Ascending aorta (tissue), 2 donors: ENCODE measurements around the gene CHST11. TPM values are rescaled to one million over a fixed set of nuclear protein-coding genes. Genes with fewer than 3 reads are reported as not detected.

Source experiments
- DNase-seq, 2 donors: peaks; one replicate each; pipeline ENCODE4 v3.0.0-alpha.2; 2019; ENCODE audit warnings: low spot score in 2 of 2
- H3K27ac ChIP-seq, 2 donors: fragments of 200-600 bp; sonication (generic); one replicate each; pipeline ENCODE4 v1.5.1; 2016 to 2017; ENCODE audit warnings: mild to moderate bottlenecking in 1 of 2
- H3K27me3 ChIP-seq: fragments of 200-600 bp; sonication (generic); one replicate; pipeline ENCODE4 v1.5.1; 2017
- H3K36me3 ChIP-seq, 2 donors: fragments of 200-600 bp; sonication (generic); one replicate each; pipeline ENCODE4 v1.5.1; 2016
- H3K4me1 ChIP-seq, 2 donors: fragments of 200-600 bp; sonication (generic); one replicate each; pipeline ENCODE4 v1.5.1; 2016 to 2017; ENCODE audit warnings: mild to moderate bottlenecking in 1 of 2
- H3K4me3 ChIP-seq, 2 donors: fragments of 200-600 bp; sonication (generic); one replicate each; pipeline ENCODE4 v1.5.1; 2016 to 2017; ENCODE audit warnings: mild to moderate bottlenecking in 1 of 2
- H3K9me3 ChIP-seq, 2 donors: fragments of 200-600 bp; sonication (generic); one replicate each; pipeline ENCODE4 v1.5.1; 2016
- intact Hi-C: fragments of 100-400 bp; cut with DNase I; formaldehyde crosslinking; loops from one replicate; pipeline ENCODE4 v1.15.1; 2023
- total RNA-seq: library from RNA; depleted of rRNA; stranded (reverse); fragments of >200 nt; gene quantifications from one replicate; pipeline ENCODE4 v1.1.0, GENCODE V29; 2016
- TF ChIP-seq, protein P1 (sequence below), 3 experiments: fragments of 200-600 bp in 2 of 3; fragments of 450-650 bp in 1 of 3; sonication (generic) in 2 of 3; IDR thresholded peaks; one replicate each; pipeline ENCODE4 v1.5.1; 2016 to 2019; ENCODE audit warnings: antibody characterized with exemption in 3 of 3, mild to moderate bottlenecking in 1 of 3, moderate library complexity in 1 of 3

Gene CHST11
- total RNA-seq, 1 donor from 2014 or later: 63.2 TPM

DNA sequence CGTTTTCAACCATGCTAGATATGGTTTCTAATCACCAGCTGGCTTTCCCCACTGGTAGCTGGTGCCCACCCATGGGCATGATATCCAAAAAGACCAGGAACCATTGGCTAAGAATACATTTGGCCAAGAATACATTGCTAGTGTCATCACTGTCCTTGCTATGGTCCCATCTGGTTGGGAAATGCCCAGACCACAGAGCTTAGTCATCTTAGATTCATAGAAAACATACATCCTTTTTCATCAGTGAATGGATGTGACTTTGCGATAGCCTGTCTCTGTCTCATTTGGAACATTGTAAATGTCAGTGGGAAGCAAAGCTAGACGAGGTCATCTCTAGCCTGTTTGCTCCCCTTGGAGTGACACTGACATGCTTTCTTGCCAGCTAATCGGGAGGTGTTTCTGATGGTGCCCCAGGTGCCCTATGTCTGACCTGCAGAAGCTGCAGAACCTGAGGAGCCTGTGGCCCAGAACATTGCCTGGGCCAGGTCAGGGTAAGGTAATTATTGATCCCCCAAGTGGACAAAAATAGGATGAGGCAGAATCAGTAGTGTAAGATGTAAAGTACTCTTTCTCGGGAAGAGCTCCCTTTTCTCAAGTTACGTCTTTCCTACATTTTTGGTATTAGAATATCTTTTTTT lies 306.5 kb downstream of the CHST11 start:
- DNase-seq: no peak
- no peak overlapping the region for H3K27ac ChIP-seq
- TF ChIP-seq, protein P1, sequence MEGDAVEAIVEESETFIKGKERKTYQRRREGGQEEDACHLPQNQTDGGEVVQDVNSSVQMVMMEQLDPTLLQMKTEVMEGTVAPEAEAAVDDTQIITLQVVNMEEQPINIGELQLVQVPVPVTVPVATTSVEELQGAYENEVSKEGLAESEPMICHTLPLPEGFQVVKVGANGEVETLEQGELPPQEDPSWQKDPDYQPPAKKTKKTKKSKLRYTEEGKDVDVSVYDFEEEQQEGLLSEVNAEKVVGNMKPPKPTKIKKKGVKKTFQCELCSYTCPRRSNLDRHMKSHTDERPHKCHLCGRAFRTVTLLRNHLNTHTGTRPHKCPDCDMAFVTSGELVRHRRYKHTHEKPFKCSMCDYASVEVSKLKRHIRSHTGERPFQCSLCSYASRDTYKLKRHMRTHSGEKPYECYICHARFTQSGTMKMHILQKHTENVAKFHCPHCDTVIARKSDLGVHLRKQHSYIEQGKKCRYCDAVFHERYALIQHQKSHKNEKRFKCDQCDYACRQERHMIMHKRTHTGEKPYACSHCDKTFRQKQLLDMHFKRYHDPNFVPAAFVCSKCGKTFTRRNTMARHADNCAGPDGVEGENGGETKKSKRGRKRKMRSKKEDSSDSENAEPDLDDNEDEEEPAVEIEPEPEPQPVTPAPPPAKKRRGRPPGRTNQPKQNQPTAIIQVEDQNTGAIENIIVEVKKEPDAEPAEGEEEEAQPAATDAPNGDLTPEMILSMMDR (IDR thresholded peaks at IDR 0.05): no peak
- no peak overlapping the region for H3K4me3 ChIP-seq
- H3K27me3 ChIP-seq: no peaks in the 10 kb centered on the region
- intact Hi-C loops: no loop called here
- H3K9me3 ChIP-seq: no peaks in the 10 kb centered on the region
- no peaks in the 10 kb centered on the region for H3K36me3 ChIP-seq
- H3K4me1 ChIP-seq: no peaks in the 10 kb centered on the region

DNA sequence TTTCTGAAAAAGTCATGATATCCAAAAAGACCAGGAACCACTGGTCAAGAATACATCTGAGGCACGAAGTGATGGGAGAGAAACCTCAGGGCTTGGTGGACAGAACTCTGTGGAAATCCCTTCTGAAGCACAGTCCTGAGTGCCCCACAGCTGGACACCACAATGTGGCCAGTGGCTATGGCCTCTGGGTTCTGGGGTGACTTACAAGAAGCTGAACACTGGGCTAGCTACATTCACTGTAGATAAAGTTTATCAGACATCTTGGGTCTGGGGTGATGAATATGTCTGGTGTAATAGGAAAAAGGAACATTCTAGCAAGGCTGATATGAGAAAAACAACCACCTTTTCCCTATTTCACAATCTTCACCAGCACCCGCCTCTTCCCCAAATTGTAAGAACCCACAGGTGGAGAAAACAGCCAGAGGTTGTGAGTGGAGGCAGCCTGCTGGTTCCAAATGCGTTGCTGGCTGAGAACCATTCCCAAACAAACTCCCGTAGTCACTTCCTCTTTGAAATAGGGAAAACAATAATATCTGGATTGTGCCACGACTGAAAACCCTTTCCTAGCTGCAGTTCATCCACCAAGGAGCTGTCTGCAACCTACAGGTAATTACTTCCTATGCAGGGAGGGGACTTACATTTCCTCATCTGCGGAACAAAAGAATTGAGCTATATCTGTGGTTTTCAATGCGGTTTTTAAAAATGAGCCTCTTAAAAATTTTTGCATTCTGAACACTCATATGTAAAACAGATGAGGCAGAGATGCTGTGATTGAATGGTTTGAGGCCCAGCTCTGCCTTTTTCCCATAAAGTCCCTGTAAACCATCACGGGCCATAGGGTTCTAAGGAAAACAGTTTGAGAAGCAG lies 307.7 kb downstream of the CHST11 start:
- Histone ChIP-seq H3K36me3 (no peaks in the 10 kb centered on the region), H3K27ac (no peak overlapping the region), H3K4me1 (no peaks in the 10 kb centered on the region), H3K4me3 (no peak overlapping the region), H3K9me3 (no peaks in the 10 kb centered on the region), H3K27me3 (no peaks in the 10 kb centered on the region)
- DNase-seq: no peak
- TF ChIP-seq, protein P1 (IDR thresholded peaks at IDR 0.05): no peak
- intact Hi-C loops: no loop called here

DNA sequence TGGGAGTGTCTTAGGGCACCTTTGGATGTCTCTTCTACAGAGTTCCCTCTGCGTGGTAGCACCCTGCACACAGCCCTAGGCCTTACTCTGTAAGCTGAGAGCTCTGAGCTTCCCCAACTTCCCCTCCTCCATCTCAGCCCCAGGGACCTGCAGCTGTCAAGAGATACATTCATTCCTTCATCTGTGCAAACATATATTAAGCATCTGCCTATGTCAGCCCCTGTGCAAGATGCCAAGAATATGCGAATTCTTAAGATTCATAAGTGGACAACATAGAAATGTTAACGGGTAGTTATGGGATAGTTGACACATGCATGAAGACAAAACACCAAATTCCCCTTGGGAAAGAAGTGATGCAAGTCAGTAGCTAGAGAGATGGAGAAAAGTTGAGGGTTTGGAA lies 310.5 kb downstream of the CHST11 start:
- Histone ChIP-seq H3K4me3 (no peak overlapping the region), H3K9me3 (peaks cover 0 to 3% of the 10 kb centered on the region in 2 donors), H3K27me3 (no peaks in the 10 kb centered on the region), H3K27ac (no peak overlapping the region), H3K36me3 (no peaks in the 10 kb centered on the region), H3K4me1 (no peaks in the 10 kb centered on the region)
- no peak for DNase-seq
- TF ChIP-seq, protein P1 (IDR thresholded peaks at IDR 0.05): no peak
- intact Hi-C loops: no loop called here

DNA sequence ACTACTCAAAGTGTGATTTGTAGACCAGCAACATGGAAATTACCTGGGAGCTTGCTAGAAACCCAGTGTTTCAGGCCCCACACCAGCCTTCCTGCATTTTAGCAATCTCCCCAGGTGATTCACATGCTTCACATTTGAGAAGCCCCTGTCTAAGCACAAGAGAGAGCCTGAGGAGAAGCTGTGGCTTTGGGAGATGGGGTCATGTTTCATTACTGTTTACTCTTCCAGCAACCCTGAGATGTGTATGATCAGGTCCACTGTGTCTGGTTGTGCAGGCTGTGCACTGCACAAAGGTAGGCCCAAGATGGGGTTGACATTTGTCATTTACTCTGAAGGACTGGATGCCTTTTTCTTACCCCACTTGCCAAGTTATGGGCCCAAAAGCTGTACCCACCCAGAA lies 311.3 kb downstream of the CHST11 start:
- no peak overlapping the region for H3K4me3 ChIP-seq
- H3K27ac ChIP-seq: no peak overlapping the region
- peaks cover 0 to 10% of the 10 kb centered on the region in 2 donors for H3K9me3 ChIP-seq
- intact Hi-C loops: no loop called here
- no peaks in the 10 kb centered on the region for H3K27me3 ChIP-seq
- no peak for DNase-seq
- H3K4me1 ChIP-seq: no peaks in the 10 kb centered on the region
- no peaks in the 10 kb centered on the region for H3K36me3 ChIP-seq
- TF ChIP-seq, protein P1 (IDR thresholded peaks at IDR 0.05): no peak

DNA sequence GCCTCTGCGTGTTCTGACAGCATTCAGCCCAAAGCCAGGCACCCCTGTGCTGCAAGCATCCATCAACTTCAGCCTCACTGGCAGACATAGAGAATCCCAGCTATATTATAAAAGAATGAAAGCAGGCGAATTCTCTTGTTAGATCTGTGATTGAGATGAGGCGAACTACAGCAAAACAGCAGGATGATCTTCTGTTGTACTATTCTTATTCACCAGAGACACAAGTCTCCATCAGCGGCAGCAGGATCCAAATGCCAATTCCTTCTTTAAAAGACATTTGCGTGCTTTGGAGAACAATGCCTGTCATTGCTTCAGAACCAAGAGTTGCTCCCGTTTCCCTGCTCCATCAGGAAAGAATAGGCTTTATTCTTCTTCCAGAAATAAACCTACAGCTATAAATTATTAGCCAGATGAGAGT lies 312.4 kb downstream of the CHST11 start:
- H3K36me3 ChIP-seq: no peaks in the 10 kb centered on the region
- no peak for DNase-seq
- H3K27me3 ChIP-seq: no peaks in the 10 kb centered on the region
- TF ChIP-seq, protein P1 (IDR thresholded peaks at IDR 0.05): no peak
- H3K9me3 ChIP-seq: peaks cover 0 to 20% of the 10 kb centered on the region in 2 donors
- no peak overlapping the region for H3K4me3 ChIP-seq
- no peak overlapping the region for H3K27ac ChIP-seq
- intact Hi-C loops: no loop called here
- H3K4me1 ChIP-seq: no peaks in the 10 kb centered on the region
